ENCODE measurements around the gene ORM2.

ORM2 gene

DNA sequence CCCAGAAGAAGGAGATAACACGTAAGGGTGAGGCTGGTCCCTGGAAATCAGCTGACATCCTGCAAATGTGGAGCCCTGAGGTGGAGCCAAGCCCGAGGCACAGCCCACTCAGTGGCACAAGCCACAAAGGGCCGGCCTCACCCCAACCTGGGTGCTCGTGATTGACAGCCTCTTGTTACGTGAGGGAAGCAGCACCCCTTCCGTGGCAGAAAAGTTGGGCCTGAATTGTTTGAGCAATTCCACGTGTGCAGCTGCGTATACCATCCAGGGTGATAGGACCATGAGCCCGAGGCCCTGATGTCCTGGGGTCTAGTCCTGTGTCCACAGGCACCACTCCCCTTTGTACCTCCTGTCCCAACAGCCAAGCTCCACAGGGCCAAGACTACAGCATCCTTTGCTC lies 4.8 kb downstream of the ORM2 start:
- no peak for DNase-seq

GRCh38 chr9:114335745-114336144 lies 6.1 kb downstream of the ORM2 start:
- peak; percentile 13 for DNase-seq

DNA sequence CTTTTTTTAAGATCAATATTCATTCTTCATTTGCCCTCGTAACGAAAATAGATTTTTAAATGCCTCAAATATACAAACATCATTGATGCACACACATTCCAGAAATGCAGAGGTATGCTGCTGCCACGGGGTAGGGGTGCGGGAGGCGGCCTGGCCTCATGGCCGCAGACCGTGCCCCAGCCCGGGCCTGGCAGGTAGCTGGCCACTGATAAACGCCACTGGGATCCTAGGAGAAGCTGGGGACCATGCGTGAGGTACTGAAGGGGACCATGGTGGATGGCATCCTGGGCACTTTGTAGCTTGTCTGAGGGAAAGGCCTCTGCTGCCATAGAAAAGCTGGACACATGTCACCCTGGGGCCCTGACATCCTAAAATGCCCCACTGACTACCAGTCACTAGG lies 6.5 kb downstream of the ORM2 start:
- no peak for DNase-seq

GRCh38 chr9:114336699-114337395 lies 7.2 kb downstream of the ORM2 start:
- DNase-seq, result no peak

DNA sequence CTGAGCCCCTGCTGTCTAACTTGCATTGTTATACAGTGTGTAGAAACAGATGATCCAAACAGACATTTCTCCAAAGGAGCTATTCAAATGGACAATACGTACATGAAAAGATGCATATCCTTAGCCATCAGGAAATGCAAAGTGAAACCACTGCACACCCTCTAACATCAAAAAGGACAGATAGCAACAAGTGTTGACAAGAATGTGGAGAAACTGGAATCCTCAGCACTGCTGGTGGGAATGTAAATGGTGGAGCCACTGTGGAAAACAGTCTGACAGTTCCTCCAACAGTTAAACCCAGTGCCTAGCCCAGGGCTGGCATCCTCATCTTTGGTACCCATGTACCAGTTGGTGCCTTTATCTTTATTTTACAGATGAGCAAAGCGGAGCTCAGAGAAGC lies 8.5 kb downstream of the ORM2 start:
- DNase-seq, result no peak

DNA sequence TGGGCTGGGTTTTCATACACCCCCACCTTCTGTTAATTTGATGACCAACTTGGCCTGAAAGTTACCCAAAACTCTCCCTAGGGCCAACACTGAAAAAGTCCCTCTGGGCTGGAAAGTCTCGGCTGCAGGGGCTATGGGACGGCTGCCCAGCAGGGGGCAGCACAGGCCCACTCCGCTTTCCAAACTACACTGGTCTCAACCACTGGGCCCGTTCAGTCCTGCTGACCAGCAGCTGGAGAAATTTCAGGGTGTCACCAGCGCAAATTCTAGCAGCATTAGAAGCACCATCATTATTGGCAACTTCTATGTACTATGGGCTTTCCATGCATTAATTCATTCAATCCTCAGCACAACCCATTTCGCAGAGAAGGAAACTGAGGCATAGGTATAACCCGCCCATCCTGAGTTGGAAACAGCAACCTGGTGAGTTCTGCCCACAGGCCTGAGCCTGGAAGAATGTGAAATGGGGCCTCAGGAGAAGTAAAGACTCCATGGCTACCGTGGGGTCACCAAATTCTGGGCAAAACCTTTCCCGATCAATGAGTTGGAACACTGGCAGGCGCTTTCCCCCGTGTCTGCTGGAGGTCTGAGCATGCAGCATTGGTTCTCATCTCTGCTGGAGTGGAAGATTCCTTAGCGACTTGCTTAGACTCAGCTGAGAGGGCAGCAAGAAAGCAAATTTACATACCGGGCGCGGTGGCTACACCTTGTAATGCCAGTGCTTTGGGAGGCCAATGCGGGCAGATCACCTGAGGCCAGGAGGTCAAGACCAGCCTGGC lies 9.7 kb downstream of the ORM2 start:
- DNase-seq, result peak; percentile 47

DNA sequence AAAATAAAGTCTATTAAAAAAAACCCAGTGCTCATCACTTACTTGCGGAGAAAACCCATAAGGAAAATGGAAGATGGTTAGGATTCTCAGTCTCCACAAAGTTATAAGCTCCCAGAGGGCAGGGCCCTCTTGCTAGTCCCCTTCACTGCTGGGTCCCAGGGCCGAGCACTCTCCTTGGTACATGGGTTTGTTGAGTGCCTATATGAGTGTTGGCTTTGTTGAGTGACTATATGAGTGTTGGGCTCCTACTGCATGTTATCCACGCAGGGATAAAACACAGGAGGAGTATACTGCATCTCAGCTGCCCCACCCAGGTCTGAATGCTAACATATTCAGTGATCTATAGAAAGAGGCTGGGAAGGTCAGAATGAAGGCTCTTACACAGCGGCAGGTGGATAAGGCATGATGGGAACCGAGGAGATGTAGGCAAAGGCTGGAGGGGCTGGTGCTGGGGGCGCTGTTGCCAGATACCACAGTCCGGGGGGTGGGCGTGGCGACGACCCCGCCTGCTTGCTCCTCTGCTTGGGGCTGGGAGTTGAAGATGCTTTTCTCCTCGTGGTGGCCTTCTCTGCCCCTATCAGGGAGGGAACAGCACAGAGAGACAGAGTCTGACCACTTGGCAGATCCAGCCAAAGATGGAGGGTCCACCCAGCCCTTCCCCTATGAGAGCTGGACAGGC lies 11.6 kb downstream of the ORM2 start:
- DNase-seq, result no peak

- DNase-seq, result no peak
Observed at GRCh38 chr9:114341991-114342390, 12.3 kb downstream of the ORM2 start.

DNA sequence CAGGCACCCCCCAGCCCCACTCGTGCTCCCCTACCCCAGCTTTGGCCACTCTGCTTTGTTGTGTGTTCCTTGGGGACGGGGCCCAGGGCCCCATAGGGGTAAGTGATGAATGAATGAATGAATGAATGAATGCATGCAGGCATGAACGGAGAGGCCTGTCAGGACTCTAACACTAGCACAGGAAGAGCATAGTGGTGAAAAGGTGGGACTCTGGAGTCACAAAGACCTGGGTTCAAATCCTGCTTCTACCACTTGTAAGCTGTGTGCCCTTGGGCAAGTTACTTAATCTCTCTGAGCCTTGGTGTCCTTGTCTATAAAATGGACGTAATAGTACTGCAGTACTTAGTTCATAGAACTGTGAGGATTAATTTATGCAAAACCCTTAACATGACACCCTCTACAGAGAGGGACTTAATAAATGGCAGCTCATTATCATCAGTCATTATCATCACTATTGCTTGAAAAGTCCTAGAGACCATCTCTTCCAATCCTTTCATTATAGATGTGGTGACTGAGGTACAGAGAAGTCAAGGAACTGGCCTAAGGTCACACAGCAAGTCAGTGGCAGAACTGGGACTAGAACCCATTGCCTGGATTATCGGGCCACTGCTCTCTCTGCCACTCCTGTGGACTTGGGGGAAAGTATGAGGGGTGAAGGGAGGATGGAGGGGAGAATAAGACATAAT lies 13.2 kb downstream of the ORM2 start:
- no peak for DNase-seq

GRCh38 chr9:114343471-114344187 lies 14.0 kb downstream of the ORM2 start:
- DNase-seq, result no peak

DNA sequence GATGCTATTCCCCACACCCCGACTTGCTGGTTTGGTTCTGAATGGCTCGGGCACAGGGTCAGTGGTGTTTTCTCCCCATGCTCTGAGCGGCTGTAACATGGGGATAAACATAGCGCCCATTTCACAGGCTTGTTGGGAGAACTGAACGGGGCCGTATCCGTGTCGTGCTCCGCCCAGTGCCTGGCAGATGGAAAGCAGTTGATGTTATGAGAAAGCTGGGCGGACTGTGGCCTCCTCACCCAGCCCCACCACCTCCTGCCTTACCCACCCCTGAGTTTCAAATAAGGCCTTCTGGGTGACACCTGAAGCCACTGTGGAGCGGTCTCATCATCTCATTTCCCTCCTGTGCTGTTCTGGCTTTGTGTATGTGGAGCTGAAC lies 14.5 kb downstream of the ORM2 start:
- no peak for DNase-seq

GRCh38 chr9:114344692-114345091 lies 15.0 kb downstream of the ORM2 start:
- no peak for DNase-seq

- no peak for DNase-seq
Observed at GRCh38 chr9:114345493-114346065, 15.9 kb downstream of the ORM2 start.

GRCh38 chr9:114346146-114346545 lies 16.5 kb downstream of the ORM2 start:
- no peak for DNase-seq

- DNase-seq, result no peak
Observed at GRCh38 chr9:114347675-114348074, 18.0 kb downstream of the ORM2 start.

DNA sequence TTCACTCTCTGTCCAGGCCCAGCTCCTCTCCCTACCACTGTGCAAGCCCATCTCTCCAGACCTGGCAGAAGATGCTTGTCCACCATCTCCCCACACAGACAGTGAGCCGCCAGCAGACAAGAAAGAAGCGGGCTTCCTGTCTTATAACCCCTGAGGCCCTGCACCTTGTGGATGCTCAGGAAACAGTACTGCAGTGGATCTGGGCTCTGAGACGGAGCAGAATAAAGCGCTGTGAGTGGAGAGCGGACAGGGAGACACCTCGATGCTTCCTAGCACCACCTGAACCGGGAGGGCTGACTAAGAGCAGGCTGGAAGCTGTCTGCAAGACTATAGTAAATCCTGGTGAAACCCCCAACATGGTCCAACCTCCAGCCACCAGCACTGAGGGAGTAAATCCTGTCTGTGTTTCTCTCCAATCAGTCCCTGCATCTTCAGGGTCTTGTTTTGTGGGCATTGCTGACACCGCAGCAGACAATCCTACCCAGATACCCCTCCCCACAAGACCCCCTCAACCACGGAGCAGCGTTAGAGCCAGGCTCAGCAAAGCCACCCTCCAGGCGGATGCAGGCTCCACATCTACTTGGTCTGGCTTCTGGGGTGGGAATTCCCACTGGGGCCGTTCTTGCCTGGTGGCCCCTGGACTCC lies 18.7 kb downstream of the ORM2 start:
- DNase-seq, result no peak

GRCh38 chr9:114348906-114349482 lies 19.3 kb downstream of the ORM2 start:
- DNase-seq, result no peak

DNA sequence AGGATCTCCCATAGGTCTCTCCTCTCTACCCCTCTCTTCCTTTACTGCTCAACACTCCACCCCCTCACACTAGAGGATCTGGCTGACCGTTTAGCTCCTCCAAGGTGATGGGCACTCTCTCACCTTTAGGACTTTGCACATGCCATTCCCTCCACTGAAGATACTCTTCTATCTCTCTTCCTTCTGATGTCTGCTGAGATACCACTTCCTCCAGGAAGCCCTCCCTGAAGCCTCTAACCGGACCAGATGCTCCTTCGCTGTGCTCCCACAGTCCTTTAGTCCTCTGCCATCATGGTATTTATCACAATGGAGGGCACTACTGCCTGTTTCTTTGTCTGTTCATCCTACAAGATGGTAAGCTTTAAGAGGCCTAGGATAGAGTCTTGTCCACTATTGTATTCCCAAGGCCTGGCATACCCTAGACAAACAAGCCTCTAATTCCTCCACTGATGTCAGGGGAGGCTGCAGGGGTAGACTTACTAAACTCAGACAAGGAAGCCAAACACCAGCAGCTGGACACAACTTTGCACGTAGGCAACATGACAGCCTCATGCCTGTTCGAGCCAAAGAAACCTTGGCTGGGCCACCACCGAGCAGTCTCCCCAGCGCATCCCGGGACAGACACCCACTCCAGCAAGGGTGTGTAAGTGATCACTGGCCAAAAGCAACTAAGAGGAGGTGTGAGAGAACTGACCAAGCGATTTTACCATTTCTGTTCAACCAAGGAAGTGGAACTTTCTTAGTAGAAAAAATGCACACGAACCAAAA lies 20.2 kb downstream of the ORM2 start:
- DNase-seq, result no peak

DNA sequence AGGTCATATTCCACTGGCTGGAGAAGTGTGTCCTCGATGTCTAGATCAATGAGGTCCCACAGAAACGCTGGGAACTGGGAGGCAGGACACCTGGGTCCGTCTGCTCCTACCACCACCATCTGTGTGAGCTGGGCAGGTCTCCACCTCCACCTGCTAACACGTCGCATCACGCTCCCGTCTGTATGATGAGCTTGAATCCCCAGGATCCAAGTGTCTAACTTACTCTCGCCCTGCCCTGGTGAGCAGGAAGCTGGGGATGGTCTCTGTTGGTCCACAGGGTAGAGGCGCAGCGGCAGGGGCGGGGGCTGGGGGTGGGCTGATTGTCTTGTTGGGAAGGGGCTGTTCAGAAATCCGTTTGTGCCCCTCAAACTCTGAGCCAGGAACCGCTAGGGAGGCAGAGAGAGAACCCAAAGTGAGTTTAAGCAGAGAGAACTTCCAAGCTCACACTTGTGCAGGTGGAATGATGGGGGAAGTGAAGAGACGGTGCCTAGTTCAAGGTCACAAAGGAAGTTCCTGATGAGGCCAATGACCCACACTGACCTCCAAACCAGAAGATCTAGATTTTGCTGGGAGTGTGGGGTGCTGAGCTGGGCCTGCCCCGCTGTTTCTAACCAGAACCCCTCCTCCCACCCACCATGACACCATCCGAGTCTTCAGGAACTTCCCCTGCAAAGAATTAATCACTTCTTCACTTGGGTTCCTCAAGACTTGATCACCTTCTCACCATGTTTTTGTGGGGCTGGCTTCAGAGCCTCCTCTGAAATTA lies 21.1 kb downstream of the ORM2 start:
- DNase-seq, result no peak

DNA sequence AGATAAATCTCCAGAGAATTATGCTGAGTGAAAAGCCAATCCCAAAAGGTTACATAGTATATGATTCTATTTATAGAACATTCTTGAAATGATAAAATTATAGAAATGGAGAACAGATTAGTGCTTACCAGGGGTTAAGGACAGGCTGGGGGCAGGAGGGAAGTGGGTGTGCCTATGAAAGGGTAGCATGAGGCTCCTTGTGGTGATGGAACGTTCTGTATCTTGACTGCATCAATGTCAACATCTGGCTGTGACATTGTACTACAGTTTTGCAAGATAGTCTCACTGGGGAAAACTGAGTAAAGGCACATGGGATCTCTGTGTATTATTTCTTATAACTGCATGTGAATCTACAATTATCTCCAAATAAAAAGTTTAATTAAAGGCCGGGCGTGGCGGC lies 22.3 kb downstream of the ORM2 start:
- DNase-seq, result no peak

Measured in NCI-H69 (cell line).